ENCODE results near the gene CBX5. TPM values are rescaled to one million over a fixed set of nuclear protein-coding genes. Genes with fewer than 3 reads are reported as not detected.

The CBX5 gene
- total and polyA plus RNA-seq, 10 of the 15 experiments (the other 5 are each of a cell fraction or from before 2014, with no cell fraction given), result 46.7 to 138 (median 74.6) TPM

DNA sequence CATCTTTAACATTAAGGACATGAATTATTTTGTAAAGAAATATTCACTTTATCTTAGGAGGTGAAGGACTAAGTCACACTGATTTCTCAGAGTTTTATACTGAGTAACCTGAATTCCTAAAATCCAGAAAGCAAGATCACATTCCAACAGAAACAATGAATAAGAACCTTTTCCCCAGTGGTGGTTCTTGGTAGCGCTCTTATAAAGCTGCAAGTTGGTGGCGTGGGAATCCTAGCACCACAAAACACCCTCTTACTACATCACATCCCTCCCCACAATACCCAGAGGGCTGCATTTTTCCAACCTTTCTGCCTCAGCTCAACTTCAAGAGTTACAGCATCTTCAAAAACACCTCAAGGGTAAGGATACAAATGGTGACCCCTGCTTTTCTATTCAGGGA, 47.1 kb downstream of the CBX5 start:
- H3K36me3 ChIP-seq (ENCODE audit: control insufficient read depth in 2 of 2, insufficient read depth in 2 of 2, low read length in 1 of 2), result no peaks in the 10 kb centered on the region; a peak in 1 of 4 replicates
- H3K27me3 ChIP-seq (replicated peaks in 1 of 2; ENCODE audit: control insufficient read depth in 2 of 2, insufficient read depth in 2 of 2, low read length in 1 of 2), result no peaks in the 10 kb centered on the region
- ChIA-PET RAD21 (ENCODE audit: unreplicated experiment) (no interaction called here), POLR2A (interaction anchor here (0.5 kb wide), 1 partner anchor 751 kb away, joined by 3 read pairs; no protein-coding TSS in a partner anchor), SMC1A (ENCODE audit: uncharacterized antibody, unreplicated experiment) (no interaction called here), CTCF (interaction anchor here (1.4 to 3.5 kb wide), 3 partner anchors 14 to 19 kb away, joined by 3 to 11 read pairs (median 5); no protein-coding TSS in a partner anchor)
- in situ Hi-C loops (cut with MboI), result no loop called here
- 100% methylated on average over 2 of the region's 2 CpGs for WGBS (ENCODE audit: insufficient coverage, insufficient replicate concordance, low lambda C conversion rate, missing lambda C conversion rate)
- H3K27ac ChIP-seq (ENCODE audit: control insufficient read depth, insufficient read depth), result no peak overlapping the region
- H3K4me1 ChIP-seq (ENCODE audit: control insufficient read depth, insufficient read depth, low read length), result peaks cover 5% of the 10 kb centered on the region; the same call in 1 of the 2 replicates
- FAIRE-seq, result no peak
- no peaks in the 10 kb centered on the region for H4K20me1 ChIP-seq (ENCODE audit: control insufficient read depth, insufficient read depth)
- intact Hi-C loops (cut with micrococcal nuclease; ENCODE audit: unreplicated experiment), result no loop called here
- 0 out of 3 replicates have a peak, but pooled peaks have one; percentile 25 for ATAC-seq
- no peaks in the 10 kb centered on the region for H3K79me2 ChIP-seq (ENCODE audit: control insufficient read depth, insufficient read depth, low read length)
- no peak overlapping the region for H3K4me3 ChIP-seq
- no peaks in the 10 kb centered on the region for H3K9me3 ChIP-seq (replicated peaks; ENCODE audit: control insufficient read depth, insufficient read depth, low read length)
- TF ChIP-seq, protein P1, sequence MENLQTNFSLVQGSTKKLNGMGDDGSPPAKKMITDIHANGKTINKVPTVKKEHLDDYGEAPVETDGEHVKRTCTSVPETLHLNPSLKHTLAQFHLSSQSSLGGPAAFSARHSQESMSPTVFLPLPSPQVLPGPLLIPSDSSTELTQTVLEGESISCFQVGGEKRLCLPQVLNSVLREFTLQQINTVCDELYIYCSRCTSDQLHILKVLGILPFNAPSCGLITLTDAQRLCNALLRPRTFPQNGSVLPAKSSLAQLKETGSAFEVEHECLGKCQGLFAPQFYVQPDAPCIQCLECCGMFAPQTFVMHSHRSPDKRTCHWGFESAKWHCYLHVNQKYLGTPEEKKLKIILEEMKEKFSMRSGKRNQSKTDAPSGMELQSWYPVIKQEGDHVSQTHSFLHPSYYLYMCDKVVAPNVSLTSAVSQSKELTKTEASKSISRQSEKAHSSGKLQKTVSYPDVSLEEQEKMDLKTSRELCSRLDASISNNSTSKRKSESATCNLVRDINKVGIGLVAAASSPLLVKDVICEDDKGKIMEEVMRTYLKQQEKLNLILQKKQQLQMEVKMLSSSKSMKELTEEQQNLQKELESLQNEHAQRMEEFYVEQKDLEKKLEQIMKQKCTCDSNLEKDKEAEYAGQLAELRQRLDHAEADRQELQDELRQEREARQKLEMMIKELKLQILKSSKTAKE (IDR thresholded peaks at IDR 0.05; ENCODE audit: low read depth, poor library complexity, severe bottlenecking), result no peak
- TF ChIP-seq TAF1 (IDR thresholded peaks at IDR 0.05; ENCODE audit: borderline replicate concordance, low read depth, low read length), result no peak
- no peak for TF ChIP-seq NR2C2 (IDR thresholded peaks at IDR 0.05; ENCODE audit: borderline replicate concordance, control insufficient read depth, insufficient read length, low read depth)
- TF ChIP-seq, protein P2, sequence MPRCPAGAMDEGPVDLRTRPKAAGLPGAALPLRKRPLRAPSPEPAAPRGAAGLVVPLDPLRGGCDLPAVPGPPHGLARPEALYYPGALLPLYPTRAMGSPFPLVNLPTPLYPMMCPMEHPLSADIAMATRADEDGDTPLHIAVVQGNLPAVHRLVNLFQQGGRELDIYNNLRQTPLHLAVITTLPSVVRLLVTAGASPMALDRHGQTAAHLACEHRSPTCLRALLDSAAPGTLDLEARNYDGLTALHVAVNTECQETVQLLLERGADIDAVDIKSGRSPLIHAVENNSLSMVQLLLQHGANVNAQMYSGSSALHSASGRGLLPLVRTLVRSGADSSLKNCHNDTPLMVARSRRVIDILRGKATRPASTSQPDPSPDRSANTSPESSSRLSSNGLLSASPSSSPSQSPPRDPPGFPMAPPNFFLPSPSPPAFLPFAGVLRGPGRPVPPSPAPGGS (IDR thresholded peaks at IDR 0.05; ENCODE audit: borderline replicate concordance, insufficient read depth, low read depth, low read length, poor library complexity, severe bottlenecking), result no peak
- TF ChIP-seq SMAD5 (IDR thresholded peaks at IDR 0.05; ENCODE audit: low read depth), result no peak
- no peak for TF ChIP-seq KLF5 (IDR thresholded peaks at IDR 0.05; ENCODE audit: partially characterized antibody)
- no peak for TF ChIP-seq MYB (IDR thresholded peaks at IDR 0.05; ENCODE audit: borderline replicate concordance, low read depth, low read length)
- no peak for TF ChIP-seq NFYA (IDR thresholded peaks at IDR 0.05; ENCODE audit: borderline replicate concordance, low read depth, low read length)
- TF ChIP-seq, protein P3, sequence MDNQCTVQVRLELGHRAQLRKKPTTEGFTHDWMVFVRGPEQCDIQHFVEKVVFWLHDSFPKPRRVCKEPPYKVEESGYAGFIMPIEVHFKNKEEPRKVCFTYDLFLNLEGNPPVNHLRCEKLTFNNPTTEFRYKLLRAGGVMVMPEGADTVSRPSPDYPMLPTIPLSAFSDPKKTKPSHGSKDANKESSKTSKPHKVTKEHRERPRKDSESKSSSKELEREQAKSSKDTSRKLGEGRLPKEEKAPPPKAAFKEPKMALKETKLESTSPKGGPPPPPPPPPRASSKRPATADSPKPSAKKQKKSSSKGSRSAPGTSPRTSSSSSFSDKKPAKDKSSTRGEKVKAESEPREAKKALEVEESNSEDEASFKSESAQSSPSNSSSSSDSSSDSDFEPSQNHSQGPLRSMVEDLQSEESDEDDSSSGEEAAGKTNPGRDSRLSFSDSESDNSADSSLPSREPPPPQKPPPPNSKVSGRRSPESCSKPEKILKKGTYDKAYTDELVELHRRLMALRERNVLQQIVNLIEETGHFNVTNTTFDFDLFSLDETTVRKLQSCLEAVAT (IDR thresholded peaks at IDR 0.05), result no peak
- TF ChIP-seq, protein P4, sequence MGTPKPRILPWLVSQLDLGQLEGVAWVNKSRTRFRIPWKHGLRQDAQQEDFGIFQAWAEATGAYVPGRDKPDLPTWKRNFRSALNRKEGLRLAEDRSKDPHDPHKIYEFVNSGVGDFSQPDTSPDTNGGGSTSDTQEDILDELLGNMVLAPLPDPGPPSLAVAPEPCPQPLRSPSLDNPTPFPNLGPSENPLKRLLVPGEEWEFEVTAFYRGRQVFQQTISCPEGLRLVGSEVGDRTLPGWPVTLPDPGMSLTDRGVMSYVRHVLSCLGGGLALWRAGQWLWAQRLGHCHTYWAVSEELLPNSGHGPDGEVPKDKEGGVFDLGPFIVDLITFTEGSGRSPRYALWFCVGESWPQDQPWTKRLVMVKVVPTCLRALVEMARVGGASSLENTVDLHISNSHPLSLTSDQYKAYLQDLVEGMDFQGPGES (IDR thresholded peaks at IDR 0.05), result no peak
- no peak for TF ChIP-seq ZNF217 (IDR thresholded peaks at IDR 0.05)
- no peak for TF ChIP-seq BHLHE40 (IDR thresholded peaks at IDR 0.05; ENCODE audit: borderline replicate concordance in 1 of 2, low read depth in 2 of 2, low read length in 1 of 2)
- TF ChIP-seq HDGF (IDR thresholded peaks at IDR 0.05), result no peak
- H3K9ac ChIP-seq (ENCODE audit: control insufficient read depth, insufficient read depth, low read length), result no peak overlapping the region
- no TSS peak for BruUV-seq (replicated peaks)
- no peak overlapping the region for H3K4me2 ChIP-seq (ENCODE audit: control insufficient read depth, insufficient read depth)
- H2AFZ ChIP-seq (ENCODE audit: control insufficient read depth, low read depth, low read length), result no peak overlapping the region
- DNase-seq (ENCODE audit: low read depth, low spot score), result no peak

Measured in GM12878 (cell line).